ENCODE data around the gene PRKN. TPM values are rescaled to one million over a fixed set of nuclear protein-coding genes. Genes with fewer than 3 reads are reported as not detected.

PRKN gene
- total RNA-seq, 1 donor from 2014 or later, result 2.6 TPM

DNA sequence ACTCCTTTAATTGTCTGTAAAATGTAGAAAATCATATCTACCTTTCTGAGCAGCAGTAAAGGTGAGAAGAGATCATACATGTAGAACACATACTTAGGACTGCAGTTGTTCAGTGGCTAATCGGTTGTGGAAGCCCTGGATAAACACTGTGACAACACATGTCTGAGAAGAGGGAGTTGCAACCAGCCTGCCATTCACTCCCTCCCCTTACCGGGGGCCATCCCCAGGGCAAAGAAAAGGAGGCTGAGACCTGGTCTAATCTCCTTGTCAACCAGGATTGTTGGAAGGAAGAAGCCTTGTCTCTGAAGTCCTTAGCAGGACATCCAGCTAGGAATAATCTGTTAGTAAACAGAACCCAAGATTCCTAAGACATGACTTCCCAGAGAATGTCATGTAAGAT lies 991.2 kb downstream of the PRKN start:
- H3K27ac ChIP-seq, result no peak overlapping the region
- no peak overlapping the region for H3K4me3 ChIP-seq
- H3K4me1 ChIP-seq, result no peaks in the 10 kb centered on the region
- no peaks in the 10 kb centered on the region for H3K27me3 ChIP-seq
- no peak for TF ChIP-seq CTCF (IDR thresholded peaks at IDR 0.05)
- intact Hi-C loops (cut with DNase I), result no loop called here
- H3K9me3 ChIP-seq, result no peaks in the 10 kb centered on the region
- no peaks in the 10 kb centered on the region for H3K36me3 ChIP-seq
- no peak for DNase-seq (ENCODE audit: low spot score in 2 of 2)

- TF ChIP-seq CTCF (IDR thresholded peaks at IDR 0.05), result no peak
- H3K4me3 ChIP-seq, result no peak overlapping the region
- H3K27me3 ChIP-seq, result no peaks in the 10 kb centered on the region
- H3K9me3 ChIP-seq, result no peaks in the 10 kb centered on the region
- intact Hi-C loops (cut with DNase I), result no loop called here
- H3K4me1 ChIP-seq, result no peaks in the 10 kb centered on the region
- DNase-seq (ENCODE audit: low spot score in 2 of 2), result no peak
- H3K36me3 ChIP-seq, result no peaks in the 10 kb centered on the region
- H3K27ac ChIP-seq, result no peak overlapping the region
Observed at GRCh38 chr6:161732594-161732993, 995.0 kb downstream of the PRKN start.

DNA sequence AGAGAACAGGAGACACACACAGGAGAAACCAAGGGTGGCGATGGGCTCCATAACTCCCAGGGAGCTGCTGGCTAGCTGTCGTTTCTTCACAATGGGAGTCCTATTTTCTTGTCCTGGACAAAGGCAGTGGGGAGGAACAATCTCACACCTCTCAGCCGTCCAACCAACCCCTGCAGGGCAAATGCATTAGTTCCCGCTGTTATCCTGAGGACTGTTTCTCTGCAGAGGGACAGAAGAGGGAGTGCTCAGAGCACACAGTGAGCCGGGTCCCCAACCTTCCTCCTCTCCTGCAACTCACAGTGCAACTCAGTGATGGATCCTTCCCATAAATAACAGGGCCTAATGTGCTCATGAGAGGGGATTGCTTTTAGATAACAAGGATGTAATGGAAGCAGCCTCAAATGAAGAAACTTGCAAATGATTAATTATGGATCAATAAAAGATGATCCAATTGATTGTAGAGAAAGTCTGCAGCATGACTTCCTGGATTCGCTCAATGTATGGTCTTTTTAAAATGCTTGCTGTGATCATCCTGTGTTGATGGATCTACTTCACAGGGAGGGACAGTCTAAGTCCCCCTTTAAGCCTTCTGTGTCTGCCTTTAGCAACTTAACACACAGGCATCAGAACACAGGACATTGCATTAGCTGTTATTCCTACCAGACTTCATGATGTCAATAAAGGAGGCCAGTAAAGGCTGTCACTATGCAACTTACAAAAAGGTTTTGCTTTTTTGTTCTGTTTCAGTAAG lies 1000.3 kb downstream of the PRKN start:
- Histone ChIP-seq H3K27ac (no peak overlapping the region), H3K4me3 (no peak overlapping the region), H3K4me1 (no peaks in the 10 kb centered on the region), H3K36me3 (no peaks in the 10 kb centered on the region), H3K9me3 (no peaks in the 10 kb centered on the region), H3K27me3 (no peaks in the 10 kb centered on the region)
- TF ChIP-seq CTCF (IDR thresholded peaks at IDR 0.05), result no peak
- no peak for DNase-seq (ENCODE audit: low spot score in 2 of 2)
- intact Hi-C loops (cut with DNase I), result no loop called here

- DNase-seq (ENCODE audit: low spot score in 2 of 2), result no peak
- H3K9me3 ChIP-seq, result no peaks in the 10 kb centered on the region
- no peaks in the 10 kb centered on the region for H3K4me1 ChIP-seq
- H3K27ac ChIP-seq, result no peak overlapping the region
- intact Hi-C loops (cut with DNase I), result no loop called here
- no peak for TF ChIP-seq CTCF (IDR thresholded peaks at IDR 0.05)
- H3K27me3 ChIP-seq, result no peaks in the 10 kb centered on the region
- no peaks in the 10 kb centered on the region for H3K36me3 ChIP-seq
- H3K4me3 ChIP-seq, result no peak overlapping the region
Observed at GRCh38 chr6:161722394-161722793, 1005.2 kb downstream of the PRKN start.

DNA sequence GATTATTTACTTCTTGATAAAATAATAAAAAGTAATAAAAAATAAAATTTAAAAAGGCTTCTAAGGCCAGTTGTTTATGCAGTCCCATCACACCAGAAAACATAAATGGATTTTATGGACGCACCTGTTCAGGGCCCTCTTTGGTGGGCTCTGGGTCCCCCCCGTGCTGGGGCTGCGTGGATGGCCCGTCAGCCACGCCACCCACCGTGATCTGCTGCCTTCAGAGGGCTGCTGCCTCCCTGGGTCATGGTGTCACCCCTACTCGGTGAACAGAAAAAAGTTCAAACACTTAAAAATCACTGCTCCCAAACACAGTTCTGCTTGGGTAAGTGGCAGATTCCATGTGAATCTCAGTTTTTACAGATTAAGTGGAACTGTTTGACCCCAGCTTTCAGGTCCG lies 1006.1 kb downstream of the PRKN start:
- Histone ChIP-seq H3K27me3 (no peaks in the 10 kb centered on the region), H3K4me3 (no peak overlapping the region), H3K36me3 (no peaks in the 10 kb centered on the region), H3K9me3 (no peaks in the 10 kb centered on the region), H3K27ac (no peak overlapping the region), H3K4me1 (no peaks in the 10 kb centered on the region)
- no peak for TF ChIP-seq CTCF (IDR thresholded peaks at IDR 0.05)
- intact Hi-C loops (cut with DNase I), result no loop called here
- DNase-seq (ENCODE audit: low spot score in 2 of 2), result no peak

GRCh38 chr6:161716176-161716575 lies 1011.4 kb downstream of the PRKN start:
- H3K4me3 ChIP-seq, result no peak overlapping the region
- intact Hi-C loops (cut with DNase I), result no loop called here
- H3K4me1 ChIP-seq, result no peaks in the 10 kb centered on the region
- no peaks in the 10 kb centered on the region for H3K9me3 ChIP-seq
- no peaks in the 10 kb centered on the region for H3K27me3 ChIP-seq
- no peak overlapping the region for H3K27ac ChIP-seq
- no peak for DNase-seq (ENCODE audit: low spot score in 2 of 2)
- no peaks in the 10 kb centered on the region for H3K36me3 ChIP-seq
- TF ChIP-seq CTCF (IDR thresholded peaks at IDR 0.05), result no peak
